Astrocyte of the cerebellum (primary cell): Measurements from ENCODE around the gene ANXA5.
"Not testable (repeated sequence)": the region's sequence is repeated elsewhere in the genome, so short reads cannot be mapped to it uniquely, and the experiment has no call there.

Experiments
- DNase-seq: peaks from one replicate; pipeline ENCODE4 v3.0.0-alpha.2; 2011; ENCODE audit warnings: low read depth
- H3K4me3 ChIP-seq: 2 replicates; pipeline ENCODE4 v1.5.1; 2011; ENCODE audit warnings: mild to moderate bottlenecking, low read depth, low read length, moderate library complexity
- in situ Hi-C: cut with HindIII; loops from 2 replicates; pipeline ENCODE4 v1.10.0; 2017; ENCODE audit warnings: low sequenced_read_pairs
- TF ChIP-seq, protein P1 (sequence below): IDR thresholded peaks from 2 replicates; pipeline ENCODE4 v1.5.1; 2012; ENCODE audit warnings: low read length, low read depth, moderate library complexity, mild to moderate bottlenecking; ENCODE audit errors: missing control alignments

ANXA5 gene

GRCh38 chr4:121666091-121666679, 30.6 kb downstream of the ANXA5 start:
- TF ChIP-seq, protein P1, sequence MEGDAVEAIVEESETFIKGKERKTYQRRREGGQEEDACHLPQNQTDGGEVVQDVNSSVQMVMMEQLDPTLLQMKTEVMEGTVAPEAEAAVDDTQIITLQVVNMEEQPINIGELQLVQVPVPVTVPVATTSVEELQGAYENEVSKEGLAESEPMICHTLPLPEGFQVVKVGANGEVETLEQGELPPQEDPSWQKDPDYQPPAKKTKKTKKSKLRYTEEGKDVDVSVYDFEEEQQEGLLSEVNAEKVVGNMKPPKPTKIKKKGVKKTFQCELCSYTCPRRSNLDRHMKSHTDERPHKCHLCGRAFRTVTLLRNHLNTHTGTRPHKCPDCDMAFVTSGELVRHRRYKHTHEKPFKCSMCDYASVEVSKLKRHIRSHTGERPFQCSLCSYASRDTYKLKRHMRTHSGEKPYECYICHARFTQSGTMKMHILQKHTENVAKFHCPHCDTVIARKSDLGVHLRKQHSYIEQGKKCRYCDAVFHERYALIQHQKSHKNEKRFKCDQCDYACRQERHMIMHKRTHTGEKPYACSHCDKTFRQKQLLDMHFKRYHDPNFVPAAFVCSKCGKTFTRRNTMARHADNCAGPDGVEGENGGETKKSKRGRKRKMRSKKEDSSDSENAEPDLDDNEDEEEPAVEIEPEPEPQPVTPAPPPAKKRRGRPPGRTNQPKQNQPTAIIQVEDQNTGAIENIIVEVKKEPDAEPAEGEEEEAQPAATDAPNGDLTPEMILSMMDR, result no peak
- H3K4me3 ChIP-seq, result no peak overlapping the region
- in situ Hi-C loops, result loop anchor here (5.0 kb wide), 1 partner anchor 51 kb away; no protein-coding TSS in a partner anchor
- no peak for DNase-seq

GRCh38 chr4:121665371-121665770, 31.4 kb downstream of the ANXA5 start:
- in situ Hi-C loops, result loop anchor here (5.0 kb wide), 1 partner anchor 52 kb away; no protein-coding TSS in a partner anchor
- no peak overlapping the region for H3K4me3 ChIP-seq
- no peak for DNase-seq
- TF ChIP-seq, protein P1, result no peak

DNA sequence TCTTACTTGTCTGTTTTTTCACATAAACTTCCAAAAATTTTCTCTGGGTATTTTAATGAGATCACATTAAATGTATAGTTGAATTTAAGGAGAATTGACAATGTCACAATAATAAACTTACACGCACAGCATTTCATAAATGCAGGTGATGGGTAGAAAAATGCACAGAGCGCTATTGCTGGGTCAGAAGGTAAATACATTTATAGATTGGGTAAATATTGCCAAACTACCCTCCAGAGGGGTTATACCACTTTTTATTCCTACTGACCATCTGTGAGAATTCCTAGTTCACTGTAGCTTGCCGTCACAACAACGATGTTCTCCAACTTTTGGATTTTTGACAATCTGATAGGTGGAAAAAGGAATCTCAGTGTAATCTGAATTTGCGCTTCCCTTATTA, 34.6 kb downstream of the ANXA5 start:
- H3K4me3 ChIP-seq, result no peak overlapping the region
- DNase-seq, result no peak
- in situ Hi-C loops, result no loop called here
- TF ChIP-seq, protein P1, result no peak

DNA sequence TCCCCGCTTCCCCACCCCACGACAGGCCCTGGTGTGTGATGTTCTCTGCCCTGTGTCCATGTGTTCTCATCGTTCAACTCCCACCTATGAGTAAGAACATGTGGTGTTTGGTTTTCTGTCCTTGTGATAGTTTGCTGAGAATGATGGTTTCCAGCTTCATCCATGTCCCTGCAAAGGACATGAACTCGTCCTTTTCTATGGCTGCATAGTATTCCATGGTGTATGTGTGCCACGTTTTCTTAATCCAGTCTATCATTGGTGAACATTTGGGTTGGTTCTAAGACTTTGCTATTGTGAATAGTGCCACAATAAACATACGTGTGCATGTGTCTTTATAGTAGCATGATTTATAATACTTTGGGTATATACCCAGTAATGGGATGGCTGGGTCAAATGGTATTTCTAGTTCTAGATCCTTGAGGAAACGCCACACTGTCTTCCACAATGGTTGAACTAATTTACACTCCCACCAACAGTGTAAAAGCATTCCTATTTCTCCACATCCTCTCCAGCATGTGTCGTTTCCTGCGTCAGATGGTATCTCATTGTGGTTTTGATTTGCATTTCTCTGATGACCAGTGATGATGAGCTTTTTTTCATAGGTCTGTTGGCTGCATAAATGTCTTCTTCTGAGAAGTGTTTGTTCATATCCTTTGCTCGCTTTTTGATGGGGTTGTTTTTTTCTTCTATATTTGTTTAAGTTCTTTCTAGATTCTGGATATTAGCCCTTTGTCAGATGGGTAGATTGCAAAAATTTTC, 36.4 kb downstream of the ANXA5 start:
- in situ Hi-C loops, DNase-seq: not testable (repeated sequence)

GRCh38 chr4:121658125-121658524, 38.7 kb downstream of the ANXA5 start:
- DNase-seq, result no peak
- TF ChIP-seq, protein P1, result no peak
- no peak overlapping the region for H3K4me3 ChIP-seq
- in situ Hi-C loops, result no loop called here

More for the DNA sequence above, 36.4 kb downstream of the ANXA5 start:
- not testable (repeated sequence) for H3K4me3 ChIP-seq

GRCh38 chr4:121656269-121656641, 40.5 kb downstream of the ANXA5 start:
- H3K4me3 ChIP-seq, result no peak overlapping the region
- in situ Hi-C loops, result no loop called here
- peak; percentile 59 for DNase-seq
- TF ChIP-seq, protein P1, result peak; percentile 58
